HepG2 (cell line): ENCODE data around the gene STK36. TPM values are rescaled to one million over a fixed set of nuclear protein-coding genes. Genes with fewer than 3 reads are reported as not detected.

Experiments used
- ATAC-seq: fragments of 200-7000 bp; cut with Tn5 transposase; 3 replicates; pipeline ENCODE4 v1.9.1; 2020; ENCODE audit warnings: mild to moderate bottlenecking, moderate library complexity
- BruUV-seq: library from RNA; stranded (reverse); fragments of 400-500 nt; replicated peaks from 2 replicates; lab custom pipeline; 2021; lab: Mats Ljungman, UMichigan
- CTCF ChIA-PET: fragments of 300-600 bp; formaldehyde crosslinking; extraction: SDS; loops from one replicate; lab custom pipeline; 2021; ENCODE audit warnings: low total read pairs, inconsistent platforms, low intra/inter-chr PET ratio; lab: Yijun Ruan, JAX
- POLR2A ChIA-PET: fragments of 350-600 bp; sonication (Branson Sonifier 250); formaldehyde crosslinking; loops from one replicate; lab custom pipeline; 2020; ENCODE audit warnings: antibody characterized with exemption, inconsistent platforms; lab: Yijun Ruan, JAX
- DNase-seq: peaks from one replicate; pipeline ENCODE4 v3.0.0-alpha.2; 2015; ENCODE audit warnings: low spot score
- FAIRE-seq: peaks from 3 replicates; lab custom pipeline; 2011; peaks lifted over from hg19 to GRCh38; lab: Jason Lieb, UNC
- H2AFZ ChIP-seq: one replicate; pipeline ENCODE4 v1.6.1; 2011; ENCODE audit warnings: low read length, inconsistent platforms
- H3K27ac ChIP-seq: fragments of 300-600 bp; 3 replicates; pipeline ENCODE4 v1.8.0; 2011; ENCODE audit warnings: mixed run types, mild to moderate bottlenecking, mixed read lengths, low read length, inconsistent platforms; ENCODE audit not compliant: insufficient read depth; ENCODE audit errors: extremely low read length
- H3K27me3 ChIP-seq, 2 experiments: fragments of 200-600 bp in 1 of 2; 2 replicates in 1 of 2; 3 replicates in 1 of 2; pipeline versions ENCODE4 v1.6.0 to v1.8.0; 2011; ENCODE audit warnings: low read length in 2 of 2, mild to moderate bottlenecking in 2 of 2, moderate library complexity in 2 of 2, inconsistent platforms in 1 of 2; ENCODE audit not compliant: insufficient read depth in 2 of 2, control insufficient read depth in 1 of 2
- H3K36me3 ChIP-seq, 2 experiments: fragments of 200-600 bp in 1 of 2; replicated peaks in 1 of 2; 2 replicates in 1 of 2; 3 replicates in 1 of 2; pipeline versions ENCODE4 v1.5.1 to v1.8.0; 2011; ENCODE audit warnings: low read length in 2 of 2, inconsistent platforms in 1 of 2; ENCODE audit not compliant: insufficient read depth in 2 of 2, control insufficient read depth in 1 of 2
- H3K4me1 ChIP-seq: 2 replicates; pipeline ENCODE4 v1.5.1; 2012; ENCODE audit warnings: low read length, inconsistent platforms; ENCODE audit not compliant: insufficient read depth
- H3K4me2 ChIP-seq: 2 replicates; pipeline ENCODE4 v1.6.0; 2011; ENCODE audit warnings: low read depth, low read length, inconsistent platforms
- H3K4me3 ChIP-seq, 3 experiments: fragments of 200-600 bp in 1 of 3; sonication (generic), shearing (Covaris generic) in 1 of 3; replicated peaks in 1 of 3; 2 replicates each; pipeline ENCODE4 v1.5.1; 2011 to 2016; ENCODE audit warnings: low read length in 3 of 3, inconsistent platforms in 2 of 3, low read depth in 2 of 3, mild to moderate bottlenecking in 2 of 3, control low read depth in 1 of 3, mixed read lengths in 1 of 3; ENCODE audit not compliant: insufficient read depth in 1 of 3
- H3K79me2 ChIP-seq: one replicate; pipeline ENCODE4 v1.6.1; 2011; ENCODE audit warnings: low read length, inconsistent platforms; ENCODE audit not compliant: insufficient read depth
- H3K9ac ChIP-seq: 2 replicates; pipeline ENCODE4 v1.6.0; 2011; ENCODE audit warnings: mild to moderate bottlenecking, low read depth, low read length, inconsistent platforms; ENCODE audit not compliant: insufficient read depth
- H3K9me3 ChIP-seq: 2 replicates; pipeline ENCODE4 v1.5.1; 2012; ENCODE audit warnings: mild to moderate bottlenecking, low read length
- H4K20me1 ChIP-seq: 2 replicates; pipeline ENCODE4 v1.6.0; 2011; ENCODE audit warnings: inconsistent platforms, mild to moderate bottlenecking, low read length, moderate library complexity; ENCODE audit not compliant: insufficient read depth
- ATRX ChIP-seq: sonication (generic); formaldehyde crosslinking; IDR thresholded peaks from 2 replicates; pipeline ENCODE4 v1.4.0; 2020; ENCODE audit warnings: missing genetic modification reagents, borderline replicate concordance
- DRAP1 ChIP-seq: IDR thresholded peaks from 2 replicates; pipeline ENCODE4 v1.6.1; 2016; ENCODE audit warnings: missing genetic modification reagents, missing compliant biosample characterization
- FOXO4 ChIP-seq: sonication (generic); formaldehyde crosslinking; conservative IDR thresholded peaks from 2 replicates; pipeline ENCODE4 v1.8.1; 2023; ENCODE audit warnings: missing genetic modification reagents
- HDAC6 ChIP-seq: fragments of 200-600 bp; sonication (generic); IDR thresholded peaks from 2 replicates; pipeline ENCODE4 v1.7.0; 2017; ENCODE audit warnings: mild to moderate bottlenecking, antibody characterized with exemption, low read length, low read depth
- MED13 ChIP-seq: sonication (generic); formaldehyde crosslinking; IDR thresholded peaks from 2 replicates; pipeline ENCODE4 v1.5.0; 2020; ENCODE audit warnings: missing genetic modification reagents
- MIXL1 ChIP-seq: IDR thresholded peaks from 2 replicates; pipeline ENCODE4 v1.6.1; 2016
- NFE2L1 ChIP-seq: sonication (generic); formaldehyde crosslinking; IDR thresholded peaks from 2 replicates; pipeline ENCODE4 v1.4.0; 2020; ENCODE audit warnings: missing genetic modification reagents, mild to moderate bottlenecking, borderline replicate concordance
- RAD21 ChIP-seq: fragments of 450-650 bp; formaldehyde crosslinking; IDR thresholded peaks from 2 replicates; pipeline ENCODE4 v1.5.0; 2020; ENCODE audit warnings: mild to moderate bottlenecking
- RARA ChIP-seq: IDR thresholded peaks from 2 replicates; pipeline ENCODE4 v1.6.1; 2016; ENCODE audit warnings: missing genetic modification reagents, missing compliant biosample characterization
- SMAD3 ChIP-seq: sonication (generic); formaldehyde crosslinking; IDR thresholded peaks from 2 replicates; pipeline ENCODE4 v1.4.0; 2020; ENCODE audit warnings: missing genetic modification reagents
- SMC3 ChIP-seq: IDR thresholded peaks from 2 replicates; pipeline ENCODE4 v1.6.1; 2011; ENCODE audit warnings: low read length, improper control_type of control experiment
- STAG1 ChIP-seq: sonication (generic); formaldehyde crosslinking; IDR thresholded peaks from 2 replicates; pipeline ENCODE4 v1.4.0; 2020; ENCODE audit warnings: missing genetic modification reagents
- TAF1 ChIP-seq: sonication (generic); formaldehyde crosslinking; IDR thresholded peaks from 2 replicates; pipeline ENCODE4 v1.4.0; 2020; ENCODE audit warnings: missing genetic modification reagents
- THAP11 ChIP-seq: IDR thresholded peaks from 2 replicates; pipeline ENCODE4 v1.6.1; 2016; ENCODE audit warnings: missing biosample characterization, missing genetic modification reagents
- ZBTB33 ChIP-seq: sonication (generic); formaldehyde crosslinking; IDR thresholded peaks from 2 replicates; pipeline ENCODE4 v1.4.0; 2020; ENCODE audit warnings: missing genetic modification reagents
- ZNF225 ChIP-seq: sonication (generic); formaldehyde crosslinking; IDR thresholded peaks from 2 replicates; pipeline ENCODE4 v1.4.0; 2020; ENCODE audit warnings: mild to moderate bottlenecking, missing genetic modification reagents
- ZNF317 ChIP-seq: sonication (generic); formaldehyde crosslinking; IDR thresholded peaks from 2 replicates; pipeline ENCODE4 v1.5.0; 2020; ENCODE audit warnings: mild to moderate bottlenecking, missing genetic modification reagents
- ZNF33A ChIP-seq: sonication (generic); formaldehyde crosslinking; IDR thresholded peaks from 2 replicates; pipeline ENCODE4 v1.5.1; 2020; ENCODE audit warnings: missing genetic modification reagents, mild to moderate bottlenecking, moderate library complexity, borderline replicate concordance
- ZNF362 ChIP-seq: sonication (generic); formaldehyde crosslinking; IDR thresholded peaks from 2 replicates; pipeline ENCODE4 v1.4.0; 2020; ENCODE audit warnings: missing genetic modification reagents, mild to moderate bottlenecking, borderline replicate concordance
- ZNF430 ChIP-seq: sonication (generic); formaldehyde crosslinking; IDR thresholded peaks from 2 replicates; pipeline ENCODE4 v1.9.0; 2021; ENCODE audit warnings: mild to moderate bottlenecking, missing genetic modification reagents
- ZNF761 ChIP-seq: sonication (generic); formaldehyde crosslinking; conservative IDR thresholded peaks from 2 replicates; pipeline ENCODE4 v1.4.0; 2020; ENCODE audit warnings: mild to moderate bottlenecking, missing genetic modification reagents
- WGBS: methylation state at CpG from one replicate; pipeline ENCODE4 v1.1.6; 2017; ENCODE audit warnings: low lambda C conversion rate; 5-methylcytosine and 5-hydroxymethylcytosine counted together
- in situ Hi-C: cut with HindIII; loops from 2 replicates; pipeline ENCODE4 v1.10.0; 2017; ENCODE audit warnings: low pct_unique_long_range_greater_than_20kb; ENCODE audit not compliant: extremely low pct_ligation_motif_present
- intact Hi-C: fragments of 100-400 bp; cut with micrococcal nuclease; formaldehyde crosslinking; loops from one replicate; pipeline ENCODE4 v1.10.0; 2022; ENCODE audit not compliant: unreplicated experiment
- polyA plus RNA-seq, 8 experiments: library from polyadenylated mRNA; depleted of rRNA in 3 of 8; stranded (reverse) in 7 of 8; unstranded in 1 of 8; fragments of >200 nt; fragmentation: Illumina TruSeq in 4 of 8; extraction: Trizol in 4 of 8; gene quantifications; 2 replicates each; pipeline versions ENCODE4 v1.2.1 to v1.2.3, GENCODE V29; 2011 to 2016; ENCODE audit warnings: low read depth in 4 of 8, missing spikeins in 1 of 8, mixed read lengths in 1 of 8; ENCODE audit not compliant: insufficient read depth in 1 of 8
- total RNA-seq, 5 experiments: library from RNA; depleted of rRNA; stranded (reverse); fragments of >200 nt; fragmentation: Illumina TruSeq; extraction: Trizol; gene quantifications; 2 replicates each; pipeline ENCODE4 v1.2.3, GENCODE V29; 2016; ENCODE audit warnings: low read depth in 1 of 5

STK36 gene
- total and polyA plus RNA-seq, 2 of the 13 experiments (the other 11 are each of a cell fraction or from before 2014, with no cell fraction given): 45.9 to 83.5 TPM

- no peak for ATAC-seq
- peaks cover 44% of the 10 kb centered on the region for H3K4me1 ChIP-seq
- no peak overlapping the region for H2AFZ ChIP-seq
- H3K4me2 ChIP-seq: no peak overlapping the region
- no peak overlapping the region for H3K27ac ChIP-seq
- peak; percentile 66 for DNase-seq
- peaks cover 5 to 22% of the 10 kb centered on the region in 2 experiments; a peak in 3 of 5 replicates for H3K36me3 ChIP-seq
- ChIA-PET CTCF (interaction anchor here (0.7 to 6.7 kb wide), 7 partner anchors 18 to 121 kb away, joined by 3 to 241 read pairs (median 5); no protein-coding TSS in a partner anchor), POLR2A (interaction anchor here (0.8 to 1.6 kb wide), 8 partner anchors 9 to 120 kb away, joined by 3 to 7 read pairs (median 3); partner anchors contain the start of gene TTLL4)
- H3K79me2 ChIP-seq: peaks cover 75% of the 10 kb centered on the region
- intact Hi-C loops: loop anchor here (1.0 kb wide), 2 partner anchors 58 to 120 kb away; no protein-coding TSS in a partner anchor
- BruUV-seq: no TSS peak
- no peak overlapping the region for H3K4me3 ChIP-seq
- in situ Hi-C loops: loop anchor here (25.0 kb wide), 1 partner anchor 110 kb away; the partner anchor contains the start of gene PRKAG3
- H3K27me3 ChIP-seq: no peaks in the 10 kb centered on the region
- peak; percentile 44 for FAIRE-seq
- no peak overlapping the region for H3K9ac ChIP-seq
- H3K9me3 ChIP-seq: peaks cover 27% of the 10 kb centered on the region
- 81% methylated on average over 6 of the region's 6 CpGs for WGBS
- H4K20me1 ChIP-seq: no peaks in the 10 kb centered on the region; the same call in 1 of the 2 replicates
- TF ChIP-seq DRAP1 (CRISPR knock-in tag) (0 out of 2 replicates have a peak, but pooled peaks have one; percentile 9), SMC3 (peak; percentile 97), MED13 (no peak), ZNF362 (CRISPR knock-in tag) (peak; percentile 66; the same call in 1 of the 2 replicates), ZNF430 (CRISPR knock-in tag) (no peak), ZNF761 (no peak), RAD21 (CRISPR knock-in tag) (peak; percentile 77), ZNF33A (CRISPR knock-in tag) (no peak), HDAC6 (no peak), ZNF225 (CRISPR knock-in tag) (peak; percentile 100; the same call in 1 of the 2 replicates), STAG1 (CRISPR knock-in tag) (peak; percentile 90), NFE2L1 (no peak), MIXL1 (0 out of 2 replicates have a peak, but pooled peaks have one; percentile 20), ATRX (CRISPR knock-in tag) (no peak), TAF1 (CRISPR knock-in tag) (no peak), ZNF317 (CRISPR knock-in tag) (no peak), SMAD3 (0 out of 2 replicates have a peak, but pooled peaks have one; percentile 36), THAP11 (CRISPR knock-in tag) (0 out of 2 replicates have a peak, but pooled peaks have one; percentile 39), RARA (CRISPR knock-in tag) (0 out of 2 replicates have a peak, but pooled peaks have one; percentile 11), FOXO4 (CRISPR knock-in tag) (no peak), ZBTB33 (CRISPR knock-in tag) (peak; percentile 90)
Measured at GRCh38 chr2:218727502-218728165, 55.7 kb downstream of the STK36 start.
